HG02840 (cell line): Measurements from ENCODE around the gene TRABD2A.

ENCODE experiments used
- ATAC-seq: cut with Tn5 transposase; IDR thresholded peaks from one replicate; pipeline ENCODE4 v1.9.1; 2021; ENCODE audit warnings: mild to moderate bottlenecking, moderate library complexity, moderate number of reproducible peaks; ENCODE audit not compliant: unreplicated experiment, low FRiP score

The TRABD2A gene

GRCh38 chr2:84905181-84906107, 24.6 kb upstream of the TRABD2A start, which contains the start of gene TMSB10:
TMSB10 (plus strand) TSS chr2:84905656.
- peak; percentile 70 for ATAC-seq

- no peak for ATAC-seq
These were observed 23.9 kb upstream of the TRABD2A start for GRCh38 chr2:84904717-84905174.

GRCh38 chr2:84904151-84904550, 23.3 kb upstream of the TRABD2A start:
- no peak for ATAC-seq

DNA sequence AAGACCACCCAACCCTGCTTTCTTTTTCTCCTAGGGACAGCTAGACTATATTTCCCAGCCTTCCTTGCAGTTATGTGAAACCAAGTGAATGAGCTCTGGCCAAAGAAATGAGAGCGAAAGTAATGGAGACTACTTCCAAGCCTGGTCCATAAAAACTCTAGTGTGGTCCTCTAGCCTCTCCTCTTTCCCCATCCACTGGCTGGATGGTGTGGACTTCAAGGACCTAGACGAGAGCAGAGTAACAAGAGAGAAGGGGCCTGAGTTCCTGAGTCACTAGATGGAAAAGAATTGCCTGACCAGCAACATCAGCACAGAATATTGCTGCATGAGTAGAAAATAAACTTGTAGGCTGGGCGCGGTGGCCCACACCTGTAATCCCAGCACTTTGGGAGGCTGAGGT, 21.6 kb upstream of the TRABD2A start:
- ATAC-seq, result no peak

- ATAC-seq, result no peak
These were observed 20.8 kb upstream of the TRABD2A start for GRCh38 chr2:84901593-84902120.

DNA sequence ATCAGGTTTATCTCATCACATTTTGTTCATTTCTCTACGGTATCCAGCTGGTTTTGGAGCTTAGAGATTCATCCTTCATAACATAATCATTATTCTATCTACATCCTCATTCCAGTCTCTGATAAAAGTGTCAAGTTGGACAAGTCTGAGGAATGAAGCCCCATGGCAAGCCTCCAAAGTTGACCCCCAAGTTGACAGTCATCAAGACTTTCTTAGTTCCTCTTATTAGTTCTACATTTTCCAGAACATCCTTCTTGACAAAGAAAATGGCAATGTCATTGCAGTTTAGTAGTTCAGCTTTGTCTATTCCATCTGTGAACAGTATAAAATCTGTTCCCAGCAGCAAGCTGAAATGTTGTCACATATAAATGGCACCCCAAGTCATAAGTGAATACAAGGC, 20.1 kb upstream of the TRABD2A start:
- ATAC-seq, result no peak

- ATAC-seq, result no peak
These were observed 18.7 kb upstream of the TRABD2A start for GRCh38 chr2:84899304-84900204.

GRCh38 chr2:84897773-84898172, 16.9 kb upstream of the TRABD2A start:
- ATAC-seq, result peak; percentile 7

GRCh38 chr2:84896567-84896966, 15.7 kb upstream of the TRABD2A start:
- no peak for ATAC-seq

GRCh38 chr2:84894758-84895520, 14.1 kb upstream of the TRABD2A start:
- no peak for ATAC-seq

DNA sequence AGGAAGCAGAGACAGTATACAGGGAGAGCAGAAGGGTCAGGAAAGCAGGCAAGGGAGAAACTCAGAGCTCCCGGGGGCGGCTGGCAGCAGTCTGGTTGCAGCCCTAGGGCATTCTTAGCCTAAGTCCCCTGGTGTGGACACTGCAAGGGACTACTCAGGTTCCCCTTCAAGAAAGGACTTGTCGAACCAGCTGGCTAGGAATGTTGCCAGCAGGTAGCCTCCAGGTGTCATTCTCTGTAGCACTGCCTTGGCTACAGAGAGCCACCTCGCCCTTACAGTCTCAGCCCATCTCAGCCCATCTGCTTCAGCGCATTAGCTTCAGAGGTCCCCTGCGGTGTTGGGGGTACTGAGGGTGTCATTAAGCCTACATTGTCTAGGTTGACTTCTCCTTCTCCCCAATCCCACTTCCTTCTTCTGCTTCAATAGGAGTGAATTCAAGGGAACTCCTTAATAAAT, 13.3 kb upstream of the TRABD2A start:
- ATAC-seq, result no peak

GRCh38 chr2:84891355-84892010, 10.6 kb upstream of the TRABD2A start:
- no peak for ATAC-seq

- ATAC-seq, result no peak
These were observed 8.4 kb upstream of the TRABD2A start for GRCh38 chr2:84889332-84889731.

DNA sequence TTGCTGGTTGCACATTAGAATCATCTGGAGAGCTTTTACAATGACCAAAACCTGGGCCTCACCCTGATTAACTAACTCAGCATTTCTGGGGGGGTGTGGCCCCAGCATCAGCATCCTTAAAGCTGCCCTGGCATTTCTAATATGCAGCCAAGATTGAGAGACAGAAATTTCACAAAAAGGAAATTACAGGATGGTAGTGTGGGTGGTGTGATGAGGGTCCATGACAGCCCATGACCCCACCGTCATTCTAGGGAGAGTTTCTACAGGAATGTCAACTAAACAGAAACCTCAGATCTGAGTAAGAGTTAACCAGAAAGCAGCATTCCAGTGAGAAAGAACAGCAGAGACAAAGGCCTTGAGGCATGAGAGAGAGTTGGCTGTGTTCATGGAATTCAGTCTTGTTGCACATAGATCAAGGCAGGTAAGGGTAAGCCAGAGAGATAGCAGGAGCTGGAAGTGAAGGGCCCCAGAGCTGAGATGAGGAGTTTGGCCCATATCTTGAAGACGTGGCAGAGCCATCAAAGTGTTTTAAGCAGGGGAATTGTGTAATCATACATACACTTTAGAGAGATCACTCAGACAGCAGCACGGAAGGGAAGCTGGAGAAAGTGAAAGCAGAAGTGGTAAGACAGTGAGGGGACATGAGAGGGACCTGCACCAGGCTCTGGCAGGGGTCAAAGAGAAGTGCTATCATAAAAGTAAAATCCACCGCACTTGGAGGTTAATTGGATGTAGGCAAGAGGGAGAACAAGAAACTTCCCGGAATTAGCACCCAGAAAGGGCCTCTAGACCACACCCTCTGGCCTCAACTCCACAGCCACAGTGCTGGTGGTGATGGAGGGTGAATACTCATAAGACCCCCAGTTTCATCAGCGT, 7.8 kb upstream of the TRABD2A start:
- ATAC-seq, result peak; percentile 96

DNA sequence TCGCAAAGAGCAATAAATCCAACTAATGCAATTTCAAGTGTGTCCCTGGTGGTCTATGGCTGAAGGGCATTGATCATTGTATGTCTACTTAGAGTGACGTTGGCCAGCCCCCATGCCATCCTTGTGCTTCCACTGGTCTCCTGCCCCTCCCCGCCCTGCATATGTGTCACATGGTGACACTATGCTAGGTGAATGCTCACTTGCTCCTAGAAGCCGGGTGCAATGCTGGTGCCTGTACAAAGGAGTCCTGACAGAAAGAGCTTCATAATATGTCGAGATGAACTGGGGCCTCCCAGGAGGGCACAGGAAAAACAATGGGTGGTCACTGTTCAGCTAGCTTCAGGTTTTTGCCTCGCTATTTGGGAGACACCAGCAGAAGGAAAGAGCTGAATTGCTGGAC, 5.9 kb upstream of the TRABD2A start:
- no peak for ATAC-seq

GRCh38 chr2:84885111-84885510, 4.2 kb upstream of the TRABD2A start:
- ATAC-seq, result no peak

DNA sequence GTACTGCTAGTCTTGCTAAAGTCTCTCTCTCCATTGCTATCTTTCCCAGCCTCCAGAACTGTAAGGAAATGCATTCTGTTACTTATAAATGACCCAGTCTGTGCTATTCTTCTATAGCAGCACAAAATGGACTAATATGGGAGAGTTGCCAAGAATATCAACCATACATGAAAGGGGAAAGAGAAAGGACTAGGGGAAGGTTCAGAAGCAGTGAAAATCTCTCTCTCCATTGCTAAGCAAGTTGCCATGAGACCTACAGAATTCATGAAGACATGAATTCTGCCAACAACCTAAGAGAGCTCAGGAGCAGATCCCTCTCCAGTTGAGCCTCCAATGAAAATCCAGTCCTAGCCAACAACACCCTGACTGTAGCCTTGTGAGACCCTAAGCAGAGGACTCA, 3.6 kb upstream of the TRABD2A start:
- no peak for ATAC-seq

DNA sequence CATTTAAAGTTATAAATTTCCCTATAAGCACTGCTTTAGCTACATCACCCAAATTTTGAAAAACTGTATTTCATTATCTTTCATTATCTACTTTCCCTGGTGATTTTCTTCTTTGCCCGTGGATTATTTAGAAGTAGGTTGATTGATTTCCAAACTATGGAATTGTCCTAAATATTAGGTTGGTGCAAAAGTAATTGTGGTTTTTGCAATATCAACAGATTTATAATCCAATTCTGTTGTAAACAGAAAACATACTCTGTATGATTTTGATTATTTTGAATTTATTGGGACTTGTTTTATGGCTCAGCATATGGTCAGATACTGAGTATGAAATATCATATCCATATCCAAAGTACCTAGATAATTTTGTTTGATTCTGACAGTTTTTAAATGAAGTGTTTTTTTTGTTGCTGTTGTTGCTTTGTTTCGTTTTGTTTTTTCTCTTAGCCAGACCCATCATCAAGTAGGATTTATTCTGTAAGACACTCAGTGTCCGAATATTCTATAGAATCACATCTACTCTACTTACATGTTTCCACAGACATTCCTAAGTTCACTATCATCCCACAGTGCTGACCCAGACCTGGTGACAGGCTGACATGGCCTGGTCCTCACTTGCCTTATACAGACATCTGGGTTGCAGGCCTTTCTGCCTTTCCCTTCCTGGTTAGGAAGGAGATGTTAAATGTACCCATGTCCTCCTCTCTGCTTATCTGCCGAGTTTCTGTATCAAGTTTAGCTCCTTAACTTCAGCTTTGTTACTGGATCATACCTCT, 2.1 kb upstream of the TRABD2A start:
- no peak for ATAC-seq
